Panc1 (cell line): ENCODE data around the gene C11orf21. TPM values are rescaled to one million over a fixed set of nuclear protein-coding genes. Genes with fewer than 3 reads are reported as not detected.
A peak's percentile ranks its signal among the peaks of the same experiment; 100 is the strongest.

Experiments
- ATAC-seq: fragments of 200-7000 bp; cut with Tn5 transposase; 2 replicates; pipeline ENCODE4 v1.9.1; 2020; ENCODE audit warnings: mild to moderate bottlenecking, moderate library complexity
- BruUV-seq: library from RNA; stranded (reverse); fragments of 400-500 nt; replicated peaks from 2 replicates; lab custom pipeline; 2021; lab: Mats Ljungman, UMichigan
- CTCF ChIA-PET: fragments of 300-600 bp; sonication (Branson Sonifier 250); formaldehyde crosslinking; loops from one replicate; lab custom pipeline; 2022; ENCODE audit warnings: antibody characterized with exemption; lab: Charles Lee
- POLR2A ChIA-PET: fragments of 300-600 bp; sonication (Branson Sonifier 250); formaldehyde crosslinking; loops from one replicate; lab custom pipeline; 2022; ENCODE audit warnings: antibody characterized with exemption; lab: Charles Lee
- DNase-seq: peaks from one replicate; pipeline ENCODE4 v3.0.0-alpha.2; 2010; ENCODE audit warnings: low read depth, low spot score
- H3K27ac ChIP-seq: 2 replicates; pipeline ENCODE4 v1.5.1; 2011; ENCODE audit warnings: mild to moderate bottlenecking, low read length, inconsistent platforms
- H3K27me3 ChIP-seq: fragments of 200-500 bp; sonication (Bioruptor generic); 2 replicates; pipeline ENCODE4 v1.6.0; 2014; ENCODE audit warnings: low read length, inconsistent platforms; ENCODE audit not compliant: control insufficient read depth, insufficient read depth
- H3K36me3 ChIP-seq: fragments of 200-500 bp; sonication (Bioruptor generic); 2 replicates; pipeline ENCODE4 v1.5.1; 2014; ENCODE audit warnings: inconsistent platforms, mild to moderate bottlenecking, low read length, moderate library complexity; ENCODE audit not compliant: control insufficient read depth, insufficient read depth
- H3K4me1 ChIP-seq: 2 replicates; pipeline ENCODE4 v1.5.1; 2011; ENCODE audit warnings: inconsistent platforms, mild to moderate bottlenecking, low read length, moderate library complexity; ENCODE audit not compliant: control insufficient read depth, insufficient read depth
- H3K4me3 ChIP-seq, 2 experiments: 2 replicates each; pipeline ENCODE4 v1.5.1; 2011 to 2012; ENCODE audit warnings: low read depth in 2 of 2, low read length in 2 of 2, mild to moderate bottlenecking in 2 of 2, inconsistent platforms in 1 of 2, moderate library complexity in 1 of 2
- H3K9me3 ChIP-seq: fragments of 200-500 bp; sonication (Bioruptor generic); 2 replicates; pipeline ENCODE4 v1.5.1; 2014; ENCODE audit warnings: low read depth, mild to moderate bottlenecking, inconsistent platforms, low read length, moderate library complexity; ENCODE audit not compliant: control insufficient read depth, insufficient read depth
- CTCF ChIP-seq: fragments of 450-650 bp; IDR thresholded peaks from 2 replicates; pipeline ENCODE4 v1.5.1; 2017; ENCODE audit warnings: mild to moderate bottlenecking
- POLR2AphosphoS5 ChIP-seq: IDR thresholded peaks from 2 replicates; pipeline ENCODE4 v1.6.1; 2012; ENCODE audit warnings: mild to moderate bottlenecking, low read depth, low read length, moderate library complexity
- SIN3A ChIP-seq: IDR thresholded peaks from 2 replicates; pipeline ENCODE4 v1.6.1; 2012; ENCODE audit warnings: low read depth, mild to moderate bottlenecking, low read length, moderate library complexity, borderline replicate concordance; ENCODE audit not compliant: insufficient read depth
- TCF7L2 ChIP-seq: IDR thresholded peaks from 2 replicates; pipeline ENCODE4 v1.6.1; 2011; ENCODE audit warnings: mild to moderate bottlenecking, low read depth, low read length, inconsistent platforms
- in situ Hi-C: cut with HindIII; loops from 2 replicates; pipeline ENCODE4 v1.10.0; 2016; ENCODE audit warnings: low sequenced_read_pairs, low pct_unique_long_range_greater_than_20kb
- intact Hi-C: fragments of 100-400 bp; cut with micrococcal nuclease; formaldehyde crosslinking; loops from one replicate; pipeline ENCODE4 v1.10.0; 2022; ENCODE audit not compliant: unreplicated experiment
- total RNA-seq: library from RNA; stranded (reverse); gene quantifications from one replicate; pipeline ENCODE4 v1.2.1, GENCODE V29; 2021; ENCODE audit not compliant: unreplicated experiment
- TF ChIP-seq, protein P1 (sequence below), 2 experiments: IDR thresholded peaks; 2 replicates each; pipeline ENCODE4 v1.6.1; 2011 to 2012; ENCODE audit warnings: low read depth in 2 of 2, control low read depth in 1 of 2, low read length in 1 of 2, mild to moderate bottlenecking in 1 of 2, moderate library complexity in 1 of 2; ENCODE audit not compliant: insufficient read depth in 1 of 2

The C11orf21 gene
- total RNA-seq, 1 experiment from 2014 or later = 0.31 TPM

- TF ChIP-seq CTCF (no peak), POLR2AphosphoS5 (no peak), SIN3A (no peak), TCF7L2 (no peak)
- TF ChIP-seq, protein P1, sequence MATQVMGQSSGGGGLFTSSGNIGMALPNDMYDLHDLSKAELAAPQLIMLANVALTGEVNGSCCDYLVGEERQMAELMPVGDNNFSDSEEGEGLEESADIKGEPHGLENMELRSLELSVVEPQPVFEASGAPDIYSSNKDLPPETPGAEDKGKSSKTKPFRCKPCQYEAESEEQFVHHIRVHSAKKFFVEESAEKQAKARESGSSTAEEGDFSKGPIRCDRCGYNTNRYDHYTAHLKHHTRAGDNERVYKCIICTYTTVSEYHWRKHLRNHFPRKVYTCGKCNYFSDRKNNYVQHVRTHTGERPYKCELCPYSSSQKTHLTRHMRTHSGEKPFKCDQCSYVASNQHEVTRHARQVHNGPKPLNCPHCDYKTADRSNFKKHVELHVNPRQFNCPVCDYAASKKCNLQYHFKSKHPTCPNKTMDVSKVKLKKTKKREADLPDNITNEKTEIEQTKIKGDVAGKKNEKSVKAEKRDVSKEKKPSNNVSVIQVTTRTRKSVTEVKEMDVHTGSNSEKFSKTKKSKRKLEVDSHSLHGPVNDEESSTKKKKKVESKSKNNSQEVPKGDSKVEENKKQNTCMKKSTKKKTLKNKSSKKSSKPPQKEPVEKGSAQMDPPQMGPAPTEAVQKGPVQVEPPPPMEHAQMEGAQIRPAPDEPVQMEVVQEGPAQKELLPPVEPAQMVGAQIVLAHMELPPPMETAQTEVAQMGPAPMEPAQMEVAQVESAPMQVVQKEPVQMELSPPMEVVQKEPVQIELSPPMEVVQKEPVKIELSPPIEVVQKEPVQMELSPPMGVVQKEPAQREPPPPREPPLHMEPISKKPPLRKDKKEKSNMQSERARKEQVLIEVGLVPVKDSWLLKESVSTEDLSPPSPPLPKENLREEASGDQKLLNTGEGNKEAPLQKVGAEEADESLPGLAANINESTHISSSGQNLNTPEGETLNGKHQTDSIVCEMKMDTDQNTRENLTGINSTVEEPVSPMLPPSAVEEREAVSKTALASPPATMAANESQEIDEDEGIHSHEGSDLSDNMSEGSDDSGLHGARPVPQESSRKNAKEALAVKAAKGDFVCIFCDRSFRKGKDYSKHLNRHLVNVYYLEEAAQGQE (IDR thresholded peaks at IDR 0.05; ENCODE audit: insufficient read depth in 1 of 2, low read depth in 2 of 2, low read length in 1 of 2) = no peak
- DNase-seq = no peak
- no peaks in the 10 kb centered on the region for H3K27me3 ChIP-seq
- POLR2A ChIA-PET = no interaction called here
- intact Hi-C loops = no loop called here
- 0 out of 2 replicates have a peak, but pooled peaks cover under 1% of the 10 kb centered on the region for H3K9me3 ChIP-seq
- no peak overlapping the region for H3K27ac ChIP-seq
- H3K4me1 ChIP-seq = no peaks in the 10 kb centered on the region
- H3K36me3 ChIP-seq = no peaks in the 10 kb centered on the region
- BruUV-seq = no TSS peak
- ATAC-seq = peak; percentile 48; the same call in 1 of the 2 replicates
- CTCF ChIA-PET = interaction anchor here (1.0 to 1.2 kb wide), 2 partner anchors 12 to 21 kb away, joined by 3 to 4 read pairs; no protein-coding TSS in a partner anchor
- H3K4me3 ChIP-seq = no peak overlapping the region
- in situ Hi-C loops = no loop called here
These were observed 24.0 kb upstream of the C11orf21 start for GRCh38 chr11:2325719-2326118.

- in situ Hi-C loops (no loop called here), intact Hi-C loops (no loop called here)
- no peaks in the 10 kb centered on the region for H3K4me1 ChIP-seq
- ChIA-PET POLR2A (no interaction called here), CTCF (interaction anchor here (1.2 kb wide), 1 partner anchor 12 kb away, joined by 4 read pairs; no protein-coding TSS in a partner anchor)
- no TSS peak for BruUV-seq
- no peaks in the 10 kb centered on the region for H3K36me3 ChIP-seq
- no peaks in the 10 kb centered on the region for H3K27me3 ChIP-seq
- H3K9me3 ChIP-seq = no peaks in the 10 kb centered on the region
- no peak overlapping the region for H3K27ac ChIP-seq
- TF ChIP-seq TCF7L2 (no peak), SIN3A (no peak), POLR2AphosphoS5 (no peak), CTCF (no peak)
- TF ChIP-seq, protein P1 (IDR thresholded peaks at IDR 0.05; ENCODE audit: insufficient read depth in 1 of 2, low read depth in 2 of 2, low read length in 1 of 2) = no peak
- DNase-seq (no peak), ATAC-seq (no peak)
- H3K4me3 ChIP-seq = no peak overlapping the region
These were observed 23.4 kb upstream of the C11orf21 start for GRCh38 chr11:2325123-2325522.
